ENCODE results near the gene GYPE.
"Not testable (repeated sequence)": the region's sequence is repeated elsewhere in the genome, so short reads cannot be mapped to it uniquely, and the experiment has no call there.

Gene GYPE

GRCh38 chr4:143905440-143905839 lies at the start of gene GYPE:
GYPE (minus strand) TSS chr4:143905559; CDS start chr4:143905507, 52 bp downstream.
- DNase-seq (ENCODE audit: low spot score), result not testable (repeated sequence)

DNA sequence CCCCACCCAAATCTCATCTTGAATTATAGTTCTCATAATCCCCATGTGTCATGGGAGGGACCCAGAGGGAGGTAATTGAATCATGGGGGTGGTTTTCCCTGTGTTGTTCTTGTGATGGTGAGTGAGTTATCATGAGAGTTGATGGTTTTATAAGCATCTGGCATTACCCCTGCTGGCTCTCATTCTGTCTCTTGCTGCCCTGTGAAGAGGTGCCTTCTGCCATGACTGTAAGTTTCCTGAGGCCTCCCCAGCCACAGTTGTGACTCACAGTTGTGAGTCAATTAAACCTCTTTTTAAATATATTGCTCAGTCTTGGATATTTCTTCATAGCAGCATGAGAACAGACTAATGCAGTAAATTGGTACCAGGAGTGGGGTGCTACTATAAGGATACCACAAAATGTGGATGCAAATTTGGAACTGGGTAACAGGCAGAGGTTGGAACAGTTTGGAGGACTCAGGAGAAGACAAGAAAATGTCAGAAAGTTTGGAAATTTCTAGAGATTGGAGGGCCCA lies 46.2 kb upstream of the GYPE start:
- DNase-seq (ENCODE audit: low spot score), result not testable (repeated sequence)

GRCh38 chr4:143950967-143951366 lies 45.6 kb upstream of the GYPE start:
- not testable (repeated sequence) for DNase-seq (ENCODE audit: low spot score)

DNA sequence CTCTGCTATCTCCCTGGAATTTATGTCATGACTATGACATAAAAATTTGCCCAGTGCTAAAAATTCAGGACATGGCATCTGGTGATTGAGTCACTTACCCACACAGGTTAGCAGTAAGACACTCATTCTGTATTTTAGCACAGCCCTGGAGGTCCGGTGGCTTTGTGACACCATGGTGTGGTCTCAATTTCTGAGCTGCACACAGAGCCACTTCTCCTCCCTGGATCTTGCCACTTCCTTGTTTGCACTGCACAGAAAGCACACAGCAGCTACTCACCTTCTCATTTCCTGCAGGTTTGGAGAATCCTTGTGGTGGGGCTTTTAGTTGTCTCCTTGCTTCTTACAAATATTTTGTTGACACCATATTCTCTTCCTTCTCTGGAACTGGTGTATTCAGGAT lies 44.8 kb upstream of the GYPE start:
- not testable (repeated sequence) for DNase-seq (ENCODE audit: low spot score)

GRCh38 chr4:143947493-143947892 lies 42.1 kb upstream of the GYPE start:
- DNase-seq (ENCODE audit: low spot score), result not testable (repeated sequence)

- DNase-seq (ENCODE audit: low spot score), result not testable (repeated sequence)
These were observed 35.3 kb upstream of the GYPE start for GRCh38 chr4:143940708-143941107.

DNA sequence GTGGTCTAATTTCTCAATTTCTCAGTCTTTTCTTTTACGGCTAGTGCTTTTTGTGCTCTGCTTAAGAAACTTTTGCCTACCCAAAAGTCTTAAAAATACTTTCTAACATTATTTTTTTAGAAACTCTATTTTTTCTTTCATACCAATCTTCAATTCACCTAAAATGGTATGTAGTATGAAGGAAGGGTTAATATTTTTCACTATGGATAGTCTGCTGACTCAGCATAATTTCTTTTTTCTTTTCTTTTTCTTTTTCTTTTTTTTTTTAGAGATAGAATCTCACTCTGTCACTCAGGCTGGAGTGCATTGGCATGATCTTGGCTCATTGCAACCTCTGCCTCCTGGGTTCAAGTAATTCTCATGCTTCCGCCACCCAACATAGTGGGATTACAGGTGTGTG lies 34.2 kb upstream of the GYPE start:
- no peak for DNase-seq (ENCODE audit: low spot score)

GRCh38 chr4:143938890-143939289 lies 33.5 kb upstream of the GYPE start:
- DNase-seq (ENCODE audit: low spot score), result not testable (repeated sequence)

GRCh38 chr4:143921181-143921580 lies 15.8 kb upstream of the GYPE start:
- no peak for DNase-seq (ENCODE audit: low spot score)

DNA sequence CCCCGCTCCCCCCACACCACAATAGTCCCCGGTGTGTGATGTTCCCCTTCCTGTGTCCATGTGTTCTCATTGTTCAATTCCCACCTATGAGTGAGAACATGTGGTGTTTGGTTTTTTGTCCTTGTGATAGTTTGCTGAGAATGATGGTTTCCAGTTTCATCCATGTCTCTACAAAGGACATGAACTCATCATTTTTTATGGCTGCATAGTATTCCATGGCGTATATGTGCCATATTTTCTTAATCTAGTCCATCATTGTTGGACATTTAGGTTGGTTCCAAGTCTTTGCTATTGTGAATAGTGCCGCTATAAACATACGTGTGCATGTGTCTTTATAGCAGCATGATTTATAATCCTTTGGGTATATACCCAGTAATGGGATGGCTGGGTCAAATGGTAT lies 11.1 kb upstream of the GYPE start:
- not testable (repeated sequence) for DNase-seq (ENCODE audit: low spot score)

- not testable (repeated sequence) for DNase-seq (ENCODE audit: low spot score)
These were observed 7.1 kb upstream of the GYPE start for GRCh38 chr4:143912478-143912877.

DNA sequence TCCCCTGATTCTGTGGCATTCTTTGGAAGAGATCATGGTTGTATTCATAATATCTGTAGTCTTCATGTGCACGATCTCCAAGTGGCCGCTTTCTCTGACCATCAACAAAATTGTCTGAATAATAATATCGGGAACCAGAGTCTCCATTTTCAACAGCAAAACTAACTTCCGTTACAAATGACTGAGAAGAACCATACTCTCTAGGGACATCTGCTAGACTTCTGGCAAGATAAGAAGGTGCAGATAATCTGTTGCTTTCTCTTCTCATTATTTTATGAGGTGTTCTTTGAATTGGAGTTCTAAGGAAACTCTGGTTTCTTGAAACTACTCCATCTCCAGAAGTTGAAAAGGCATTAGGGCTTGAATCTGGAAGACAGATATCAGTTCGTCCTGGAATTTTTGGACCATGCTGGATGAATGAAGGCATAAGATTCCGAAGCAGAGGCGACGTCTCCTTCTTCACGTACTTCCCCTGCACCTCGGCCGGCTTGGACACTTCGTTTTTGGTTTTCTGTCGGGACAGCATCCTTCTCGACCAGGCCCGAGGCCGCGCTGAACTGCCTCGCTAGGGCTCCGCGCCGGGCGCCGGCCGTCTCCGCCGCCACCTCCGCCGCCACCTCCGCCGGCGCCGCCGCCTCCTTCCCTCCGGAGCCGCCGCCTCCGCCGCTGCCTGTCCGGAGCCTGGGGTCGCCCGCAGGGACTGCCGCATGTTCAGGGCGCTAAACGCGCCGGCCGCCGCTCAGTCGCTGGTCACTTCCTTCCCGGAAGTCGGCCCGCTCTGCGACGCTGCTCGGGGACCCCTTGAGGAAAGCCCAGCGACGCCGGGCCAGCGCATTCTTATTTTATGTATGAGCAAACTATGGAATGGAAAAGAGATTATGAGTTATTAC lies 6.4 kb upstream of the GYPE start:
- DNase-seq (ENCODE audit: low spot score), result not testable (repeated sequence)

DNA sequence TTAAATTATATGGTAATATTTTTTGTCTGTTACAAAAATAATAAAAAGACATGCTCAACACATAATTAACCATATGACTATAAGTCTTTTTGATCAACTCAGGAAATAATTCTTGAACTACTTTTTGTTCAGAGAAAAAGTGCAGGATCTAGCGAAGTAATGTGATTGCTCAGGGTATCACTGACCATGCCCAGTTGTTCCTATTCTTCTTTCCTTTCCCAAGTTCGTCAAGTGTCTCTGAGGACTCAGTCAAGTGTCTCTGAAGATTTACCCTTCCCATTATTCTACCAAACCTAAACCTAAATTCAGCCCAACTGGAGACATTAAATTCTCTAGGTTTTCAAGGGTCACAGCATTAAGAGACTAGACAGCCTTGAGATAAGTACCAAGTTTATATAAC lies 5.5 kb upstream of the GYPE start:
- not testable (repeated sequence) for DNase-seq (ENCODE audit: low spot score)

GRCh38 chr4:143907811-143908210 lies 2.5 kb upstream of the GYPE start:
- not testable (repeated sequence) for DNase-seq (ENCODE audit: low spot score)

DNA sequence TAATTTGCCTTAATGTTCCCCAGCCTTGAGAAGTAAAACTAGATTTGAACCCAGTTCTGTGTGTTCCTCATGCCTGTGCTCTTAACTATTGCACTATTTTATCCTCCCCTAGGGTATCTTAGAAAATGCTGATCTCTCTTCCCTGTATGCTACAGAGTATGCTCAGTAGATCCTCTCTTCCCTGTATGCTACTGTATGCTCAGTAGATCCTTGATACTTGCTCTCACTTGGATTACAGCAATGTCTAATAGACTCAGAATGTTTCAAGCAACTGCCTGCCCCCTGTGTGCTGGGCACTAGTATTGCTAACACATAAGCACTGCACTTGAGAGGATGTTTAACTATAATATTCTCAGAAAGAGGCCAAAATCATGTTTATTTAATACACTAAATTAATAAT lies 928 bp downstream of the GYPE start:
- DNase-seq (ENCODE audit: low spot score), result not testable (repeated sequence)

DNA sequence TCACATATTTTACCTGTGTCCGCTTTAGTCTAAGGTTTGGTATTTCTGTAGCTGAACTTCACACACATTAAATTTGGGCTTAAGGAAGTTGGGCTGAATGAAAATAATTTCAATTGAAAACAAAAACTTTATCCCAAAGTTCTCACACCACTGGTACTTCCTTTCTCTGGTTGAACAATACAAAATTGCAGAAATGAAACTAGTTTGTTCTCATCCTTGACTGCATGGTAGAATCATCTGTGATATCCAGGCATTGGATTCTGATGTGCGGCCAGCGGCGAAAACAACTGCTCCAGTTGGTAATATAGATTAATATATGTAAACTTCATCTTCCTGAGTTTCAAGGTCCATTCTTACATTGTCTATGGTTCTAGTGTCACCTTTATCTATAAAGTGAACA lies 15.0 kb downstream of the GYPE start:
- not testable (repeated sequence) for DNase-seq (ENCODE audit: low spot score)

GRCh38 chr4:143888189-143888588 lies 17.2 kb downstream of the GYPE start:
- not testable (repeated sequence) for DNase-seq (ENCODE audit: low spot score)

DNA sequence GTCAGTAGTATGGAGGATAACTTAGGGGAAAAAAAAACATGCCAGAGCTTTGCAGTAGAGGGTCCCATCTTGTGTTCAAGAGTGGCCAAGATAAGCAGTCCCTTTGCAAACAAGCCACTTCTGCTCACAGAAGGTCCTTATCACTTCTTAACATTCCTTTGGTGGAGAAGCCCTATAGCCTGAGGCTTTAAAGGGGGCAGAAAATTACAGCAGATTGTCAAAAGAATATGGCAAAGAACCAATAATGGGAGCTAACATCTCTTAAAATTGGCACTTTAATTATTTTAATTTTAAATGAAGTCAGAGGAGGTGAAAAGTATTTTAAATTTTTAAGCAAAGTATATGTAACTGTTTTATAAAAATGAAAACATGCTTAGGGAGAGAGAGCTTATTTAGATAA lies 20.4 kb downstream of the GYPE start:
- DNase-seq (ENCODE audit: low spot score), result not testable (repeated sequence)

DNA sequence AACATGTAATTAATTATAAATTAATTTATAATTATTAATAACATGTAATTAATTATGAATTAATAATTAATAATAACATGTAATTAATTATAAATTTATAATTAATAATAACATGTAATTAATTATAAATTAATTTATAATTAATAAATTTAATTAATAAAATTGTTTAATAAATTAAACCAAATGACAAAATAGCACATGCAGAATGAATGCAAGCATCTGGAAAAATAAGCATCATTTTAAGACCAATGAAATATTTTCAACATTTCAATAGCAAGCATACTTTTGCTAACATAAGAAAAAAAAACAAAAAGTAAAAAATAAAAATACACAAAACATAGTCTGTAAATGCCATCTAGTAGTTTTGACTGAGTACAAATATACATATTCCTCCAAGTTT lies 21.8 kb downstream of the GYPE start:
- DNase-seq (ENCODE audit: low spot score), result no peak

- no peak for DNase-seq (ENCODE audit: low spot score)
These were observed 22.5 kb downstream of the GYPE start for GRCh38 chr4:143882892-143883291.

DNA sequence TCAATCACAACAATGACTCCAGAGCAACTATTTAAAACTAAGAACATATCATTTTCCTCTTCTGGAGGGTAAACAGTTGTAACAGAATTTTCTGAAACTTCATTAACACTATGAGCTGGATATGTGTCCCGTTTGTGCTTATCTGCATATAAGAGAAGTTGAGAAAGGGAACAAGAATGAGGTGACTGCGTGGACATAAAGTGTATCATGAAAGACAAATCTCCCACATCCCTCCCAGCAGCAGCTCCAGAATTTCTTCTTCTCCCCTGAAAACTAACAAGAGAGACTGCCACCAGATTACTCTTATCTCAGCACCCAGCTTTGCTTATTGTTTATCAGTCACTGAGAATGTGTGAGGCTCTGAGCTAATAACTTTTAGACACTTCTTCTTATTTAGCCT lies 25.8 kb downstream of the GYPE start:
- DNase-seq (ENCODE audit: low spot score), result not testable (repeated sequence)

GRCh38 chr4:143875357-143875756 lies 30.0 kb downstream of the GYPE start:
- DNase-seq (ENCODE audit: low spot score), result not testable (repeated sequence)

DNA sequence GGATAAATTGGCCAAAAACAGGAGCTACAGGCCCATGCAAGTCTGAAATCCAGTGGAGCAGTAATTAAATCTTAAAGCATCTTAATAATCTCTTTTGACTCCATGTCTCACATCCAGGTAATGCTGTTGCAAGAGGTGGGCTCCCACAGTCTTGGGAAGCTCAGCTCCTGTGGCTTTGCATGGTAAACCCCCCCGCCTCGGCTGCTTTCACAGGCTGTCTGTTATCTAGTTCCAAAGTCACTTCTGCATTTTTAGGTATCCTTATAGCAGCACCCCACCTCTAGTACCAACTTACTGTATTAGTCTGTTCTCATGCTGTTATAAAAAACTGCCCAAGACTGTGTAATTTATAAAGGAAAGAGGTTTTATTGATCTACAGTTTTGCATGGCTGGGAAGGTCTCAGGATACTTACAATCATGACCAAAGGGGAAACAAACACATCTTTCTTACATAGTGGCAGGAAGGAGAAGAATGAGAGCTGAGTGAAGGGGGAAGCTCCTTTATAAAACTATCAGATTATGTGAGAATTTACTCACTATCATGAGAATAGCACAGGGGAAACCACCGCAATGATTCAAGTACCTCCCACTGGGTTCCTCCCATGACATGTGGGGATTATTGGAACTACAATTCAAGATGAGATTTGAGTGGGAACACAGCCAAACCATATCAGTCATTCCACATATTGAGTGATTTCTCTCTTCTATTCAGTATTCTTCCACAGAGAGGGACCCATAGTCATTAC lies 34.7 kb downstream of the GYPE start:
- DNase-seq (ENCODE audit: low spot score), result not testable (repeated sequence)
